H1 (cell line): Measurements from ENCODE around the gene CCDC141.

Source experiments
- FOSL1 ChIP-seq: IDR thresholded peaks from 2 replicates; pipeline ENCODE4 v1.6.1; 2011; ENCODE audit warnings: mild to moderate bottlenecking, low read depth, low read length, moderate library complexity; ENCODE audit not compliant: insufficient read depth
- RFX5 ChIP-seq: IDR thresholded peaks from 2 replicates; pipeline ENCODE4 v1.6.1; 2011; ENCODE audit warnings: low read depth, low read length, improper control_type of control experiment, borderline replicate concordance
- RXRA ChIP-seq: IDR thresholded peaks from 2 replicates; pipeline ENCODE4 v1.6.1; 2011; ENCODE audit warnings: low read depth, mild to moderate bottlenecking, low read length, moderate library complexity; ENCODE audit not compliant: insufficient read depth
- TF ChIP-seq, protein P1 (sequence below), 3 experiments: IDR thresholded peaks; 1 replicate in 2 of 3; 2 replicates in 1 of 3; pipeline versions ENCODE4 v1.5.1 to v1.6.1; 2011; ENCODE audit warnings: low read length in 3 of 3, mild to moderate bottlenecking in 3 of 3, inconsistent platforms in 2 of 3, low read depth in 1 of 3, moderate library complexity in 1 of 3; ENCODE audit not compliant: insufficient read depth in 1 of 3; ENCODE audit errors: control extremely low read depth in 1 of 3

DNA sequence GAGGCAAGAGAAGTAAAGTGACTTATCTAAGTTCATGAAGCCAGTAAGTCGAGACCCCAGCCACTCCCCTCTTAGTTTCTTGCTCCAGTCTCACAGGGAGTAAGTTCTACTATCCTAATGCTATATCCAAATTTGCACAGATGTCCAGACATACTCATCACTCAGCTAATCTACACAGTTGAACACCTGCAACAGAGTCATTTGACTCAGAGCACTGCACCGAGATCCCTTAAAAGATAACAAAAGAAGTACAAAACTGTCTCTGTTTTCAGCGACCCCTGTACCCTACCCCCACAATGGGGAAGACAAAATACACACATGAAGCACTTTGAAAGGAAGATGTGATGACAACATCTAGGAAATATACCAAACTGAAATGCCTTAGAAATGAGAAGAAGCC is 22.6 kb upstream of the CCDC141 start:
- TF ChIP-seq RXRA (no peak), FOSL1 (no peak), RFX5 (no peak)
- TF ChIP-seq, protein P1, sequence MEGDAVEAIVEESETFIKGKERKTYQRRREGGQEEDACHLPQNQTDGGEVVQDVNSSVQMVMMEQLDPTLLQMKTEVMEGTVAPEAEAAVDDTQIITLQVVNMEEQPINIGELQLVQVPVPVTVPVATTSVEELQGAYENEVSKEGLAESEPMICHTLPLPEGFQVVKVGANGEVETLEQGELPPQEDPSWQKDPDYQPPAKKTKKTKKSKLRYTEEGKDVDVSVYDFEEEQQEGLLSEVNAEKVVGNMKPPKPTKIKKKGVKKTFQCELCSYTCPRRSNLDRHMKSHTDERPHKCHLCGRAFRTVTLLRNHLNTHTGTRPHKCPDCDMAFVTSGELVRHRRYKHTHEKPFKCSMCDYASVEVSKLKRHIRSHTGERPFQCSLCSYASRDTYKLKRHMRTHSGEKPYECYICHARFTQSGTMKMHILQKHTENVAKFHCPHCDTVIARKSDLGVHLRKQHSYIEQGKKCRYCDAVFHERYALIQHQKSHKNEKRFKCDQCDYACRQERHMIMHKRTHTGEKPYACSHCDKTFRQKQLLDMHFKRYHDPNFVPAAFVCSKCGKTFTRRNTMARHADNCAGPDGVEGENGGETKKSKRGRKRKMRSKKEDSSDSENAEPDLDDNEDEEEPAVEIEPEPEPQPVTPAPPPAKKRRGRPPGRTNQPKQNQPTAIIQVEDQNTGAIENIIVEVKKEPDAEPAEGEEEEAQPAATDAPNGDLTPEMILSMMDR (IDR thresholded peaks at IDR 0.05; ENCODE audit: control extremely low read depth in 1 of 3, insufficient read depth in 1 of 3, low read depth in 1 of 3, low read length in 3 of 3), result no peak
